ENCODE measurements around the gene SORCS3. TPM values are rescaled to one million over a fixed set of nuclear protein-coding genes. Genes with fewer than 3 reads are reported as not detected.

The SORCS3 gene
- total RNA-seq, 1 experiment from 2014 or later = not detected

DNA sequence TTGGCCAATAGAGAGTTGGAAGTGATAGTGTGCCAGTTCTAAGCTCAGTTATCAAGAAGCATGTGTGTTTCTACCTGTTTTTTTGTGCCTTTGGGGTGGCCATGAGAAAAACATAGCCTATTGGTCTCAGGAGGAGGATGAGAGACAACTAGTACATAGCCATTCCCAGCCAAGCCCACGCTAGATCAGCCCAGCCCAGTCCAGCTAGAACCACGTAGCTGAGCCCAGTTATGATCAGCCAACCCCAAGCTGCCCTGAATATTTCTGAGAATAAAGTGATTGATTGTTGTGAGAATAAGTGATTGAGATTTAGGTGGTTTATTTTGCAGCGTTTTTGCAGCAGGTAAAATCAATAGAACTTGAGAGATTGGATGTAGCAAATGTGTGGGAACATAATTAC lies 15.9 kb downstream of the SORCS3 start:
- CTCF ChIA-PET = no interaction called here
- no peak overlapping the region for H3K4me3 ChIP-seq (replicated peaks in 1 of 2; ENCODE audit: low read depth in 1 of 2, low read length in 2 of 2)
- no peaks in the 10 kb centered on the region for H3K79me2 ChIP-seq (ENCODE audit: insufficient read depth, low read length)
- H3K4me1 ChIP-seq (ENCODE audit: control insufficient read depth in 1 of 2, insufficient read depth in 2 of 2, low read length in 2 of 2) = no peaks in the 10 kb centered on the region
- no peak for DNase-seq (ENCODE audit: low read depth, low spot score)
- H3K27me3 ChIP-seq (ENCODE audit: insufficient read depth, low read length) = peaks cover 55% of the 10 kb centered on the region
- no peaks in the 10 kb centered on the region for H3K36me3 ChIP-seq (ENCODE audit: control insufficient read depth in 1 of 2, insufficient read depth in 2 of 2, low read length in 2 of 2)
- H3K4me2 ChIP-seq (ENCODE audit: low read length) = no peak overlapping the region
- no peaks in the 10 kb centered on the region for H4K20me1 ChIP-seq (ENCODE audit: insufficient read depth)
- BruUV-seq (replicated peaks) = no TSS peak
- intact Hi-C loops (cut with micrococcal nuclease) = no loop called here
- TF ChIP-seq ELF1 (IDR thresholded peaks at IDR 0.05; ENCODE audit: borderline replicate concordance, low read depth) (no peak), FOSL1 (IDR thresholded peaks at IDR 0.05; ENCODE audit: low read depth) (no peak), EZH2phosphoT487 (IDR thresholded peaks at IDR 0.05; ENCODE audit: borderline replicate concordance) (no peak), SP1 (IDR thresholded peaks at IDR 0.05; ENCODE audit: low read depth) (no peak), YY1 (IDR thresholded peaks at IDR 0.05; ENCODE audit: extremely low read depth, insufficient replicate concordance, low read depth, low read length) (no peak), RAD21 (IDR thresholded peaks at IDR 0.05; ENCODE audit: low read depth) (no peak), EGR1 (IDR thresholded peaks at IDR 0.05; ENCODE audit: low read depth) (no peak), POLR2AphosphoS5 (IDR thresholded peaks at IDR 0.05; ENCODE audit: low read depth, low read length) (no peak), ZFX (IDR thresholded peaks at IDR 0.05) (no peak), CEBPB (IDR thresholded peaks at IDR 0.05; ENCODE audit: low read depth) (no peak), SRF (IDR thresholded peaks at IDR 0.05; ENCODE audit: low read depth) (no peak), JUND (IDR thresholded peaks at IDR 0.05) (no peak), CTCF (IDR thresholded peaks at IDR 0.05 in 2 of 3, conservative IDR thresholded peaks at IDR 0.05 in 1 of 3; ENCODE audit: borderline replicate concordance in 1 of 3, insufficient read depth in 1 of 3, low read depth in 2 of 3, low read length in 2 of 3) (no peak), REST (IDR thresholded peaks at IDR 0.05; ENCODE audit: low read depth) (no peak), TCF7L2 (IDR thresholded peaks at IDR 0.05; ENCODE audit: borderline replicate concordance, extremely low read depth, insufficient read depth, insufficient read length) (no peak)
- TF ChIP-seq, protein P1, sequence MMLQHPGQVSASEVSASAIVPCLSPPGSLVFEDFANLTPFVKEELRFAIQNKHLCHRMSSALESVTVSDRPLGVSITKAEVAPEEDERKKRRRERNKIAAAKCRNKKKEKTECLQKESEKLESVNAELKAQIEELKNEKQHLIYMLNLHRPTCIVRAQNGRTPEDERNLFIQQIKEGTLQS (IDR thresholded peaks at IDR 0.05) = no peak
- TF ChIP-seq, protein P2, sequence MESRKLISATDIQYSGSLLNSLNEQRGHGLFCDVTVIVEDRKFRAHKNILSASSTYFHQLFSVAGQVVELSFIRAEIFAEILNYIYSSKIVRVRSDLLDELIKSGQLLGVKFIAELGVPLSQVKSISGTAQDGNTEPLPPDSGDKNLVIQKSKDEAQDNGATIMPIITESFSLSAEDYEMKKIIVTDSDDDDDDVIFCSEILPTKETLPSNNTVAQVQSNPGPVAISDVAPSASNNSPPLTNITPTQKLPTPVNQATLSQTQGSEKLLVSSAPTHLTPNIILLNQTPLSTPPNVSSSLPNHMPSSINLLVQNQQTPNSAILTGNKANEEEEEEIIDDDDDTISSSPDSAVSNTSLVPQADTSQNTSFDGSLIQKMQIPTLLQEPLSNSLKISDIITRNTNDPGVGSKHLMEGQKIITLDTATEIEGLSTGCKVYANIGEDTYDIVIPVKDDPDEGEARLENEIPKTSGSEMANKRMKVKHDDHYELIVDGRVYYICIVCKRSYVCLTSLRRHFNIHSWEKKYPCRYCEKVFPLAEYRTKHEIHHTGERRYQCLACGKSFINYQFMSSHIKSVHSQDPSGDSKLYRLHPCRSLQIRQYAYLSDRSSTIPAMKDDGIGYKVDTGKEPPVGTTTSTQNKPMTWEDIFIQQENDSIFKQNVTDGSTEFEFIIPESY (IDR thresholded peaks at IDR 0.05; ENCODE audit: extremely low read depth, insufficient replicate concordance, low read length) = no peak
- no peak for ATAC-seq
- H3K9me2 ChIP-seq (ENCODE audit: insufficient read depth) = no peaks in the 10 kb centered on the region
- POLR2A ChIA-PET = no interaction called here
- no peaks in the 10 kb centered on the region for H3K9me3 ChIP-seq (ENCODE audit: control insufficient read depth in 1 of 2, insufficient read depth in 1 of 2, low read depth in 1 of 2, low read length in 2 of 2)
- H2AFZ ChIP-seq (ENCODE audit: low read depth, low read length, poor library complexity, severe bottlenecking) = no peak overlapping the region
- RAD21 ChIA-PET (ENCODE audit: low non-redundant PET in 1 of 2, low total read pairs in 2 of 2, uncharacterized antibody in 2 of 2, unreplicated experiment in 2 of 2) = no interaction called here
- no peak overlapping the region for H3K27ac ChIP-seq (ENCODE audit: low read depth, low read length)
- no peak overlapping the region for H3K9ac ChIP-seq (ENCODE audit: low read length)
